Endothelial cell of umbilical vein (primary cell): ENCODE measurements around the gene GATD1. TPM values are rescaled to one million over a fixed set of nuclear protein-coding genes. Genes with fewer than 3 reads are reported as not detected.

ENCODE experiments used
- BruUV-seq: library from RNA; stranded (reverse); fragments of 400-500 nt; replicated peaks from 2 replicates; lab custom pipeline; 2021; lab: Mats Ljungman, UMichigan
- CTCF ChIA-PET: fragments of 300-600, 350-600 bp; sonication (Branson Sonifier 250); formaldehyde crosslinking; loops from one replicate; lab custom pipeline; 2021; ENCODE audit warnings: antibody characterized with exemption, inconsistent platforms; lab: Charles Lee
- POLR2A ChIA-PET: fragments of 300-600, 350-600 bp; sonication (Branson Sonifier 250); formaldehyde crosslinking; loops from one replicate; lab custom pipeline; 2021; ENCODE audit warnings: antibody characterized with exemption, inconsistent platforms; lab: Charles Lee
- DNase-seq: peaks from one replicate; pipeline ENCODE4 v3.0.0-alpha.2; 2011; ENCODE audit warnings: low read depth, low spot score
- FAIRE-seq: peaks from 2 replicates; lab custom pipeline; 2011; peaks lifted over from hg19 to GRCh38; lab: Jason Lieb, UNC
- H2AFZ ChIP-seq: 2 replicates; pipeline ENCODE4 v1.6.0; 2012; ENCODE audit warnings: low read depth, low read length, control low read depth, inconsistent platforms
- H3K27ac ChIP-seq: 2 replicates; pipeline ENCODE4 v1.5.1; 2011; ENCODE audit warnings: low read depth, mild to moderate bottlenecking, control low read depth, low read length, moderate library complexity; ENCODE audit not compliant: insufficient read depth
- H3K27me3 ChIP-seq, 2 experiments: 2 replicates each; pipeline versions ENCODE4 v1.6.0 to v1.6.1; 2011; ENCODE audit warnings: low read length in 2 of 2, mixed read lengths in 1 of 2; ENCODE audit not compliant: control insufficient read depth in 2 of 2, insufficient read depth in 2 of 2
- H3K36me3 ChIP-seq, 2 experiments: 2 replicates in 1 of 2; 3 replicates in 1 of 2; pipeline ENCODE4 v1.5.1; 2011; ENCODE audit warnings: low read length in 2 of 2, mild to moderate bottlenecking in 1 of 2, moderate library complexity in 1 of 2; ENCODE audit not compliant: control insufficient read depth in 2 of 2, insufficient read depth in 2 of 2; ENCODE audit errors: extremely low read depth in 1 of 2
- H3K4me1 ChIP-seq: 3 replicates; pipeline ENCODE4 v1.5.1; 2011; ENCODE audit warnings: mild to moderate bottlenecking, low read length; ENCODE audit not compliant: control insufficient read depth, insufficient read depth; ENCODE audit errors: extremely low read depth
- H3K4me2 ChIP-seq: 2 replicates; pipeline ENCODE4 v1.6.1; 2011; ENCODE audit warnings: low read length, control low read depth, mixed read lengths; ENCODE audit not compliant: insufficient read depth
- H3K4me3 ChIP-seq, 3 experiments: fragments of 200-600 bp in 1 of 3; sonication (generic), shearing (Covaris generic) in 1 of 3; replicated peaks in 1 of 3; 2 replicates each; pipeline ENCODE4 v1.5.1; 2011 to 2016; ENCODE audit warnings: control low read depth in 3 of 3, low read length in 3 of 3, mild to moderate bottlenecking in 2 of 3, inconsistent platforms in 1 of 3, low read depth in 1 of 3, moderate library complexity in 1 of 3; ENCODE audit not compliant: insufficient read depth in 1 of 3
- H3K79me2 ChIP-seq: 2 replicates; pipeline ENCODE4 v1.6.0; 2012; ENCODE audit warnings: low read length, inconsistent platforms; ENCODE audit not compliant: control insufficient read depth, insufficient read depth
- H3K9ac ChIP-seq: replicated peaks from 2 replicates; pipeline ENCODE3; 2011; ENCODE audit warnings: low read length, control low read depth; ENCODE audit not compliant: insufficient read depth; ENCODE audit errors: extremely low read depth
- H3K9me1 ChIP-seq: replicated peaks from 3 replicates; pipeline ENCODE4 v1.6.0; 2011; ENCODE audit warnings: mild to moderate bottlenecking, low read length; ENCODE audit not compliant: control insufficient read depth, insufficient read depth; ENCODE audit errors: extremely low read depth
- H3K9me3 ChIP-seq: replicated peaks from 2 replicates; pipeline ENCODE4 v1.5.1; 2012; ENCODE audit warnings: low read length, inconsistent platforms; ENCODE audit not compliant: control insufficient read depth, insufficient read depth
- H4K20me1 ChIP-seq: replicated peaks from 2 replicates; pipeline ENCODE3; 2011; ENCODE audit warnings: mild to moderate bottlenecking, low read length; ENCODE audit not compliant: control insufficient read depth, insufficient read depth; ENCODE audit errors: extremely low read depth
- CTCF ChIP-seq, 2 donors: IDR thresholded peaks; 1 replicate in 1 of 2; 2 replicates in 1 of 2; pipeline ENCODE4 v1.5.1; 2011; ENCODE audit warnings: low read length in 2 of 2, mild to moderate bottlenecking in 2 of 2, moderate library complexity in 2 of 2, control low read depth in 1 of 2, inconsistent platforms in 1 of 2, low read depth in 1 of 2; ENCODE audit not compliant: insufficient read depth in 1 of 2; ENCODE audit errors: extremely low read depth in 1 of 2
- EZH2 ChIP-seq: IDR thresholded peaks from 2 replicates; pipeline ENCODE4 v1.6.1; 2012; ENCODE audit warnings: borderline replicate concordance, low read depth, mild to moderate bottlenecking, moderate library complexity, low read length, inconsistent platforms; ENCODE audit not compliant: severe bottlenecking
- FOS ChIP-seq: IDR thresholded peaks from 2 replicates; pipeline ENCODE4 v1.6.1; 2011; ENCODE audit warnings: mild to moderate bottlenecking, low read length, moderate library complexity, borderline replicate concordance; ENCODE audit not compliant: insufficient read depth
- GATA2 ChIP-seq: IDR thresholded peaks from 2 replicates; pipeline ENCODE4 v1.7.0; 2011; ENCODE audit warnings: low read depth, mild to moderate bottlenecking, moderate library complexity, mixed read lengths, low read length; ENCODE audit not compliant: insufficient read length, insufficient read depth
- JUN ChIP-seq: IDR thresholded peaks from 2 replicates; pipeline ENCODE4 v1.6.1; 2011; ENCODE audit warnings: borderline replicate concordance, low read depth; ENCODE audit not compliant: insufficient read length, insufficient read depth
- MAX ChIP-seq: IDR thresholded peaks from 2 replicates; pipeline ENCODE4 v1.6.1; 2011; ENCODE audit not compliant: insufficient read depth, insufficient read length
- MYC ChIP-seq: IDR thresholded peaks from one replicate; pipeline ENCODE4 v1.6.1; 2011; ENCODE audit warnings: mild to moderate bottlenecking, low read depth, low read length
- POLR2A ChIP-seq: IDR thresholded peaks from 2 replicates; pipeline ENCODE4 v1.6.1; 2012; ENCODE audit warnings: low read depth, mild to moderate bottlenecking, control low read depth, low read length
- POLR2AphosphoS5 ChIP-seq: IDR thresholded peaks from 2 replicates; pipeline ENCODE4 v1.6.1; 2012; ENCODE audit warnings: low read depth, mild to moderate bottlenecking, control low read depth, low read length, moderate library complexity; ENCODE audit not compliant: insufficient read depth
- dilution Hi-C: fragments of 300-500 bp; cut with MboI; formaldehyde crosslinking; loops from one replicate; pipeline ENCODE4 v1.15.0; 2019; ENCODE audit warnings: low sequenced_read_pairs; ENCODE audit not compliant: extremely low pct_ligation_motif_present
- intact Hi-C: fragments of 100-400 bp; cut with micrococcal nuclease; formaldehyde crosslinking; loops from one replicate; pipeline ENCODE4 v1.10.0; 2022
- polyA plus RNA-seq, 4 experiments: library from polyadenylated mRNA; depleted of rRNA in 3 of 4; stranded (reverse) in 3 of 4; unstranded in 1 of 4; fragments of >200 nt; gene quantifications; 2 replicates each; pipeline versions ENCODE4 v1.2.1 to v1.2.3, GENCODE V29; 2011 to 2012; ENCODE audit warnings: missing spikeins in 1 of 4
- total RNA-seq: library from RNA; stranded (reverse); gene quantifications from 2 replicates; pipeline ENCODE4 v1.2.3, GENCODE V29; 2021

GATD1 gene
- total and polyA plus RNA-seq, 2 donors (not counting 3 experiments of a cell fraction or from before 2014, with no cell fraction given) = 70.6 to 83.1 TPM

GRCh38 chr11:821512-822371 lies 44.5 kb upstream of the GATD1 start:
- ChIA-PET POLR2A (interaction anchor here (0.6 to 1.1 kb wide), 2 partner anchors 11 to 23 kb away, joined by 4 read pairs; no protein-coding TSS in a partner anchor), CTCF (interaction anchor here (0.6 to 1.2 kb wide), 2 partner anchors 26 to 280 kb away, joined by 4 read pairs; no protein-coding TSS in a partner anchor)
- peaks cover 4 to 17% of the 10 kb centered on the region in 2 experiments for H3K36me3 ChIP-seq
- H3K79me2 ChIP-seq = peaks cover 19% of the 10 kb centered on the region
- FAIRE-seq (no peak), DNase-seq (no peak)
- H3K4me1 ChIP-seq = peaks cover 20% of the 10 kb centered on the region
- intact Hi-C loops (no loop called here), dilution Hi-C loops (no loop called here)
- H3K27me3 ChIP-seq = no peaks in the 10 kb centered on the region
- H3K4me3 ChIP-seq = no peak overlapping the region
- H3K9me1 ChIP-seq = no peaks in the 10 kb centered on the region
- TF ChIP-seq JUN = no peak
- TF ChIP-seq MYC = no peak
- TF ChIP-seq POLR2AphosphoS5 = no peak
- TF ChIP-seq CTCF (IDR thresholded peaks at IDR 0.05; ENCODE audit: extremely low read depth in 1 of 2, insufficient read depth in 1 of 2, low read depth in 1 of 2, low read length in 2 of 2) = no peak
- no peak for TF ChIP-seq FOS
- TF ChIP-seq GATA2 = no peak
- TF ChIP-seq MAX = no peak
- no peak for TF ChIP-seq POLR2A
- no peak for TF ChIP-seq EZH2
- H3K4me2 ChIP-seq = no peak overlapping the region
- no peaks in the 10 kb centered on the region for H4K20me1 ChIP-seq
- H3K27ac ChIP-seq = no peak overlapping the region
- H2AFZ ChIP-seq = no peak overlapping the region
- no TSS peak for BruUV-seq
- no peak overlapping the region for H3K9ac ChIP-seq
- no peaks in the 10 kb centered on the region for H3K9me3 ChIP-seq
